ENCODE results near the gene C14orf119. TPM values are rescaled to one million over a fixed set of nuclear protein-coding genes. Genes with fewer than 3 reads are reported as not detected.

Gene C14orf119
- total RNA-seq, 1 experiment from 2014 or later = 45.7 TPM

DNA sequence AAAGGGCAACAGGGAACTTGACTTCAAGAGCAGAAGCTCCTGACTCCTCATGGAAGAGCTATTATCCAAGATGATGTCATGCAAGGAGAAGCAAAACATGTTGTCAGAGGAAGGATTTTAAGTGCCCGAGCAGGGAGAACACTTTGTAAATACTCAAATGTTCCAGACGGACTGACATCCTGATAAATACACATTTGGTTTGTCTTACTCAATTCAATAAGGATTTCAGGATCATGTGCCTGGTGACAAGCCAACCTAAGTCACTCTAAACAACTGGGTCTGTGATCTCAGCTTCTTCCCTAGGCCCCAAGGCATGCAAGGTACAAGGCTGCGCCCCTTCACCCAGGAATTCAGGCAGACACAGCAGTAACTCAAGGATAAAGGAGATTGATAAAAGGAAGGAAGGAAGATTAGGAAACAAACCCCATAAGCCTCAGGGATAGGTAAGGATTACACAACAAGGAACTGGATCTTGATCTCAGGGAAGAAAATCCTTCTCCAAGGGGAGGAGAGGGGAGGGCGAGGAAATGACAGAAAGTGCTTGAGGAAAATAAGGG is 50.6 kb downstream of the C14orf119 start:
- DNase-seq (ENCODE audit: extremely low read depth, low read depth) = no peak

GRCh38 chr14:23146351-23146910 is 51.1 kb downstream of the C14orf119 start:
- no peak for DNase-seq (ENCODE audit: extremely low read depth, low read depth)

- no peak for DNase-seq (ENCODE audit: extremely low read depth, low read depth)
Measured at GRCh38 chr14:23146980-23147379, 51.7 kb downstream of the C14orf119 start.

DNA sequence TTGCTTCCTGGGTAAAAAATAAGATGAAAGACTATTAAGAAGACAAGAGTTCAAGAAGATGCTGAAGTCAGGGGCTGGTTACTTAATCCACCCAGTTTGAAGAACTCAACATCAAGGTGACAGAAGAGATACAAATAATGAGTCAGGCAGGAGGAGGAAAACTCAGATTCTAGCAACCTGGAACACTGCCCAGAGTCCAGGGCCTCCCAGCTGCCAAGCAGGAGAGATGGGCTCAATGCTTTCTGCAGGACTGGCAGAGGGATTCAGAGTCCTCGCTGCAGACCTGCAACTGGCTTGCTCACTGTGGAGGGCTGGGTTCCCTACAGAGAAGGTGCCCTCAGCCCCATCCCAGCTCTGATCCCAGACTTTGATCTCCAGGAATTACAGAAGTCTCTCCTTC is 52.4 kb downstream of the C14orf119 start:
- DNase-seq (ENCODE audit: extremely low read depth, low read depth) = no peak

- DNase-seq (ENCODE audit: extremely low read depth, low read depth) = no peak
Measured at GRCh38 chr14:23148591-23149249, 53.4 kb downstream of the C14orf119 start.

GRCh38 chr14:23149745-23150144 is 54.4 kb downstream of the C14orf119 start:
- no peak for DNase-seq (ENCODE audit: extremely low read depth, low read depth)

Other genes starting within 250 kb of the C14orf119 start
- 102 and 107 TPM in 2 replicates for gene LRP10, start 223.8 kb upstream of the C14orf119 start, total RNA-seq (2014; rRNA removed; shearing (Covaris generic))
- gene REM2, start 212.3 kb upstream of the C14orf119 start, total RNA-seq (2014; rRNA removed; shearing (Covaris generic)) = 0.32 and 0.37 TPM in 2 replicates
- gene RBM23, start 176.4 kb upstream of the C14orf119 start, total RNA-seq (2014; rRNA removed; shearing (Covaris generic)) = 54.4 and 64.8 TPM in 2 replicates
- gene PRMT5, start 166.1 kb upstream of the C14orf119 start, total RNA-seq (2014; rRNA removed; shearing (Covaris generic)) = 147 and 170 TPM in 2 replicates
- gene HAUS4, start 138.4 kb upstream of the C14orf119 start, total RNA-seq (2014; rRNA removed; shearing (Covaris generic)) = 77.6 and 81.7 TPM in 2 replicates
- 61.0 and 75.1 TPM in 2 replicates for gene AJUBA, start 113.0 kb upstream of the C14orf119 start, total RNA-seq (2014; rRNA removed; shearing (Covaris generic))
- 12.8 and 15.1 TPM in 2 replicates for gene C14orf93, start 85.4 kb upstream of the C14orf119 start, total RNA-seq (2014; rRNA removed; shearing (Covaris generic))
- gene PSMB5, start 60.6 kb upstream of the C14orf119 start, total RNA-seq (2014; rRNA removed; shearing (Covaris generic)) = 191 and 254 TPM in 2 replicates
- gene PSMB11, start 53.3 kb upstream of the C14orf119 start, total RNA-seq (2014; rRNA removed; shearing (Covaris generic)) = not detected in 2 replicates
- 4.4 and 4.6 TPM in 2 replicates for gene CDH24, start 38.0 kb upstream of the C14orf119 start, total RNA-seq (2014; rRNA removed; shearing (Covaris generic))
- 73.8 and 92.9 TPM in 2 replicates for gene ACIN1, start 369 bp upstream of the C14orf119 start, total RNA-seq (2014; rRNA removed; shearing (Covaris generic))
- gene CIROP, start 9.5 kb downstream of the C14orf119 start, total RNA-seq (2014; rRNA removed; shearing (Covaris generic)) = not detected in 2 replicates
- not detected in 2 replicates for gene CEBPE, start 23.8 kb downstream of the C14orf119 start, total RNA-seq (2014; rRNA removed; shearing (Covaris generic))
- gene SLC7A8, start 88.2 kb downstream of the C14orf119 start, total RNA-seq (2014; rRNA removed; shearing (Covaris generic)) = 1.0 and 1.1 TPM in 2 replicates
- gene RNF212B, start 142.4 kb downstream of the C14orf119 start, total RNA-seq (2014; rRNA removed; shearing (Covaris generic)) = not detected in 2 replicates
- 7.1 and 7.8 TPM in 2 replicates for gene HOMEZ, start 190.6 kb downstream of the C14orf119 start, total RNA-seq (2014; rRNA removed; shearing (Covaris generic))
- 6.8 and 7.5 TPM in 2 replicates for gene PPP1R3E, start 207.4 kb downstream of the C14orf119 start, total RNA-seq (2014; rRNA removed; shearing (Covaris generic))
- gene BCL2L2, start 211.3 kb downstream of the C14orf119 start, total RNA-seq (2014; rRNA removed; shearing (Covaris generic)) = 21.2 and 25.9 TPM in 2 replicates
- gene PABPN1, start 226.0 kb downstream of the C14orf119 start, total RNA-seq (2014; rRNA removed; shearing (Covaris generic)) = 70.8 and 90.2 TPM in 2 replicates